ENCODE results near the gene PRL. TPM values are rescaled to one million over a fixed set of nuclear protein-coding genes. Genes with fewer than 3 reads are reported as not detected.

PRL gene
- total and polyA plus RNA-seq, 2 of the 8 experiments (the other 6 are each of a cell fraction or from before 2014, with no cell fraction given): not detected

- no peak overlapping the region for H3K4me2 ChIP-seq (ENCODE audit: insufficient read depth in 1 of 2, low read depth in 2 of 2, low read length in 2 of 2)
- no peak overlapping the region for H3K18ac ChIP-seq (ENCODE audit: extremely low read depth, low read length)
- peaks cover 2% of the 10 kb centered on the region; the same call in 1 of the 2 replicates for H3K23me2 ChIP-seq (ENCODE audit: low read depth, low read length)
- no peak overlapping the region for H2AFZ ChIP-seq (ENCODE audit: low read length)
- H3K9ac ChIP-seq (replicated peaks in 1 of 4; ENCODE audit: extremely low read depth in 1 of 4, low read depth in 3 of 4, low read length in 3 of 4): no peak overlapping the region
- no peaks in the 10 kb centered on the region for H4K20me1 ChIP-seq (replicated peaks in 1 of 2; ENCODE audit: control insufficient read depth in 1 of 2, insufficient read depth in 2 of 2, low read length in 2 of 2)
- no peaks in the 10 kb centered on the region for H3K36me3 ChIP-seq (ENCODE audit: control insufficient read depth in 2 of 4, insufficient read depth in 4 of 4, low read length in 3 of 4)
- H3K27ac ChIP-seq (ENCODE audit: low read depth, low read length): no peak overlapping the region
- DNase-seq (ENCODE audit: low read depth in 1 of 2, low spot score in 2 of 2) (no peak), FAIRE-seq (no peak)
- H4K5ac ChIP-seq (ENCODE audit: insufficient read length, low read depth, low read length): no peak overlapping the region
- no peaks in the 10 kb centered on the region for H3K79me2 ChIP-seq (ENCODE audit: control insufficient read depth in 1 of 2, insufficient read depth in 2 of 2, low read length in 2 of 2)
- no peak overlapping the region for H2BK12ac ChIP-seq (ENCODE audit: low read depth, low read length)
- no peaks in the 10 kb centered on the region for H3K79me1 ChIP-seq (ENCODE audit: low read depth, low read length)
- H3K4me3 ChIP-seq (ENCODE audit: extremely low read depth in 1 of 4, insufficient read depth in 2 of 4, low read depth in 3 of 4, low read length in 4 of 4): no peak overlapping the region
- ChIA-PET CTCF (ENCODE audit: partially characterized antibody) (interaction anchor here (0.7 kb wide), 1 partner anchor 259 kb away, joined by 3 read pairs; no protein-coding TSS in a partner anchor), POLR2A (ENCODE audit: partially characterized antibody) (no interaction called here)
- no peak overlapping the region for H3K23ac ChIP-seq (ENCODE audit: insufficient read length)
- H2BK5ac ChIP-seq (ENCODE audit: low read depth, low read length): no peak overlapping the region
- no peak overlapping the region for H2BK120ac ChIP-seq (replicated peaks; ENCODE audit: low read depth, low read length)
- no peak overlapping the region for H4K91ac ChIP-seq (replicated peaks; ENCODE audit: insufficient read length, low read length)
- no peaks in the 10 kb centered on the region for H3K27me3 ChIP-seq (replicated peaks in 1 of 4; ENCODE audit: control insufficient read depth in 3 of 4, extremely low read depth in 1 of 4, insufficient read depth in 3 of 4, low read length in 3 of 4)
- no peaks in the 10 kb centered on the region for H3K9me3 ChIP-seq (ENCODE audit: insufficient read depth in 2 of 2, low read depth in 1 of 2, low read length in 1 of 2)
- no peak overlapping the region for H3K14ac ChIP-seq (ENCODE audit: insufficient read length)
- H2AK5ac ChIP-seq (ENCODE audit: low read depth, low read length): no peak overlapping the region
- no peak overlapping the region for H3K4ac ChIP-seq (replicated peaks; ENCODE audit: insufficient read length, low read depth, low read length)
- H3K56ac ChIP-seq (replicated peaks; ENCODE audit: insufficient read length, low read depth, low read length): no peak overlapping the region
- H4K8ac ChIP-seq (ENCODE audit: extremely low read depth, insufficient read depth, low read length): no peak overlapping the region
- H2BK15ac ChIP-seq (ENCODE audit: low read length): no peak overlapping the region
- 94% methylated on average over 2 of the region's 2 CpGs; no CpG with 5 or more reads in 1 of the 2 experiments for WGBS, 2 experiments (ENCODE audit: extremely low coverage in 1 of 2, insufficient coverage in 1 of 2, insufficient read length in 1 of 2, insufficient replicate concordance in 2 of 2, low coverage in 1 of 2, low lambda C conversion rate in 2 of 2, missing lambda C conversion rate in 1 of 2)
- peaks cover 0 to 3% (median 0%) of the 10 kb centered on the region in 4 experiments; a peak in 1 of 7 replicates for H3K4me1 ChIP-seq (replicated peaks in 1 of 4; ENCODE audit: control insufficient read depth in 3 of 4, insufficient read depth in 4 of 4, low read length in 3 of 4)
- H2BK20ac ChIP-seq (ENCODE audit: low read length): no peak overlapping the region
- TF ChIP-seq CHD1 (IDR thresholded peaks at IDR 0.05; ENCODE audit: low read depth, low read length) (no peak), EP300 (IDR thresholded peaks at IDR 0.05; ENCODE audit: borderline replicate concordance in 1 of 2, low read depth in 2 of 2, low read length in 2 of 2) (no peak), RBBP5 (IDR thresholded peaks at IDR 0.05; ENCODE audit: borderline replicate concordance, low read depth, low read length) (no peak), FOSL1 (IDR thresholded peaks at IDR 0.05; ENCODE audit: insufficient read depth, low read depth, low read length) (no peak), NANOG (IDR thresholded peaks at IDR 0.05; ENCODE audit: insufficient read depth, low read depth, low read length, poor library complexity, severe bottlenecking) (no peak), BCL11A (IDR thresholded peaks at IDR 0.05; ENCODE audit: low read depth in 2 of 2, low read length in 2 of 2) (no peak), EZH2 (IDR thresholded peaks at IDR 0.05; ENCODE audit: low read depth, low read length, severe bottlenecking) (no peak), CTBP2 (IDR thresholded peaks at IDR 0.05; ENCODE audit: borderline replicate concordance, insufficient read depth, insufficient read length, low read length) (no peak), TBP (IDR thresholded peaks at IDR 0.05; ENCODE audit: low read depth, low read length) (no peak), SAP30 (IDR thresholded peaks at IDR 0.05; ENCODE audit: insufficient read depth, insufficient replicate concordance, low read length) (no peak), SIN3A (conservative IDR thresholded peaks at IDR 0.05 in 1 of 2, IDR thresholded peaks at IDR 0.05 in 1 of 2; ENCODE audit: low read depth in 1 of 2, low read length in 2 of 2) (no peak), MAFK (IDR thresholded peaks at IDR 0.05; ENCODE audit: low read depth, low read length) (no peak), POLR2A (IDR thresholded peaks at IDR 0.05; ENCODE audit: control extremely low read depth in 1 of 2, low read depth in 2 of 2, low read length in 2 of 2) (no peak)
These were observed 12.2 kb downstream of the PRL start for GRCh38 chr6:22284666-22285065.
